GM18520 (cell line): Measurements from ENCODE around the gene DSCAML1.

ENCODE experiments used
- ATAC-seq: cut with Tn5 transposase; IDR thresholded peaks from one replicate; pipeline ENCODE4 v1.9.1; 2021; ENCODE audit not compliant: unreplicated experiment

DSCAML1 gene

GRCh38 chr11:117702946-117703598, 93.9 kb downstream of the DSCAML1 start:
- no peak for ATAC-seq

- no peak for ATAC-seq
Observed at GRCh38 chr11:117701781-117702180, 95.2 kb downstream of the DSCAML1 start.

GRCh38 chr11:117700551-117700950, 96.5 kb downstream of the DSCAML1 start:
- no peak for ATAC-seq

GRCh38 chr11:117697319-117697718, 99.7 kb downstream of the DSCAML1 start:
- no peak for ATAC-seq

GRCh38 chr11:117696540-117696939, 100.5 kb downstream of the DSCAML1 start:
- ATAC-seq = no peak

- ATAC-seq = no peak
Observed at GRCh38 chr11:117693344-117693743, 103.7 kb downstream of the DSCAML1 start.

- ATAC-seq = no peak
Observed at GRCh38 chr11:117691516-117691915, 105.5 kb downstream of the DSCAML1 start.

GRCh38 chr11:117691218-117691514, 105.8 kb downstream of the DSCAML1 start:
- no peak for ATAC-seq

GRCh38 chr11:117690484-117691217, 106.4 kb downstream of the DSCAML1 start:
- ATAC-seq = no peak

- ATAC-seq = no peak
Observed at GRCh38 chr11:117688255-117688797, 108.7 kb downstream of the DSCAML1 start.

GRCh38 chr11:117687776-117688175, 109.2 kb downstream of the DSCAML1 start:
- ATAC-seq = no peak

GRCh38 chr11:117686711-117687110, 110.3 kb downstream of the DSCAML1 start:
- no peak for ATAC-seq

- ATAC-seq = no peak
Observed at GRCh38 chr11:117685566-117685965, 111.5 kb downstream of the DSCAML1 start.

- ATAC-seq = no peak
Observed at GRCh38 chr11:117684731-117685130, 112.3 kb downstream of the DSCAML1 start.

- no peak for ATAC-seq
Observed at GRCh38 chr11:117684111-117684510, 112.9 kb downstream of the DSCAML1 start.

GRCh38 chr11:117681438-117681837, 115.6 kb downstream of the DSCAML1 start:
- ATAC-seq = no peak

- ATAC-seq = no peak
Observed at GRCh38 chr11:117679461-117679860, 117.6 kb downstream of the DSCAML1 start.

- ATAC-seq = no peak
Observed at GRCh38 chr11:117678658-117679406, 118.2 kb downstream of the DSCAML1 start.

GRCh38 chr11:117677729-117678310, 119.2 kb downstream of the DSCAML1 start:
- no peak for ATAC-seq

- no peak for ATAC-seq
Observed at GRCh38 chr11:117676501-117676900, 120.5 kb downstream of the DSCAML1 start.

- ATAC-seq = no peak
Observed at GRCh38 chr11:117673602-117674001, 123.4 kb downstream of the DSCAML1 start.
